PC-3 (cell line): ENCODE results near the gene NUDT3.

ENCODE experiments used
- CTCF ChIP-seq: fragments of 300-600 bp; sonication (generic); conservative IDR thresholded peaks from 2 replicates; pipeline ENCODE4 v1.5.1; 2017; ENCODE audit warnings: antibody characterized with exemption, low read depth, mild to moderate bottlenecking, low read length
- EZH2 ChIP-seq: fragments of 300-600 bp; sonication (generic); IDR thresholded peaks from one replicate; pipeline ENCODE4 v1.6.1; 2017; ENCODE audit warnings: antibody characterized with exemption, mild to moderate bottlenecking, low read length; ENCODE audit not compliant: unreplicated experiment

- TF ChIP-seq CTCF (no peak), EZH2 (no peak)
Observed at GRCh38 chr6:34260576-34261267, 131.7 kb downstream of the NUDT3 start.
